Muscle of arm (tissue), 12 donors: ENCODE measurements around the gene SRCAP. TPM values are rescaled to one million over a fixed set of nuclear protein-coding genes. Genes with fewer than 3 reads are reported as not detected.

Source experiments
- DNase-seq: peaks from one replicate; pipeline ENCODE4 v3.0.0-alpha.2; 2013
- polyA plus RNA-seq, 12 donors: library from polyadenylated mRNA; unstranded; fragments of 120-200 nt; gene quantifications; one replicate each; pipeline ENCODE4 v1.2.1, GENCODE V29; 2013; ENCODE audit not compliant: insufficient read length in 12 of 12

Gene SRCAP
- polyA plus RNA-seq, 12 donors, result 18.5 to 46.5 (median 24.1) TPM; not detected in 1

- DNase-seq, result no peak
Observed at GRCh38 chr16:30773826-30774225, 74.9 kb downstream of the SRCAP start.

- no peak for DNase-seq
Observed at GRCh38 chr16:30774367-30775130, 75.6 kb downstream of the SRCAP start.

GRCh38 chr16:30775131-30775391, 76.1 kb downstream of the SRCAP start:
- DNase-seq, result no peak

GRCh38 chr16:30775392-30776188, 76.6 kb downstream of the SRCAP start:
- peak; percentile 89 for DNase-seq

- no peak for DNase-seq
Observed at GRCh38 chr16:30777591-30778297, 78.8 kb downstream of the SRCAP start.

GRCh38 chr16:30778549-30779244, 79.7 kb downstream of the SRCAP start:
- DNase-seq, result no peak

GRCh38 chr16:30779596-30779995, 80.6 kb downstream of the SRCAP start:
- DNase-seq, result no peak

GRCh38 chr16:30780021-30780420, 81.0 kb downstream of the SRCAP start:
- no peak for DNase-seq

GRCh38 chr16:30780549-30780948, 81.6 kb downstream of the SRCAP start:
- DNase-seq, result no peak

- DNase-seq, result no peak
Observed at GRCh38 chr16:30782486-30783279, 83.7 kb downstream of the SRCAP start.

- DNase-seq, result no peak
Observed at GRCh38 chr16:30783280-30784109, 84.5 kb downstream of the SRCAP start.

- DNase-seq, result no peak
Observed at GRCh38 chr16:30784215-30784614, 85.2 kb downstream of the SRCAP start.

- DNase-seq, result no peak
Observed at GRCh38 chr16:30785126-30786106, 86.4 kb downstream of the SRCAP start.

GRCh38 chr16:30786115-30786935, 87.4 kb downstream of the SRCAP start:
- DNase-seq, result no peak

- peak; percentile 86 for DNase-seq
Observed at GRCh38 chr16:30786936-30787612, 88.1 kb downstream of the SRCAP start, which contains the start of gene ZNF629. TSS of gene ZNF629 (minus strand) at chr16:30787205. CDS start at chr16:30784482, 2,723 bp downstream.

- DNase-seq, result no peak
Observed at GRCh38 chr16:30787613-30788378, 88.8 kb downstream of the SRCAP start.
